NCI-H1436 (cell line): Measurements from ENCODE around the gene KCNJ16.
"Not testable (repeated sequence)": the region's sequence is repeated elsewhere in the genome, so short reads cannot be mapped to it uniquely, and the experiment has no call there.

Source experiments
- DNase-seq: peaks from one replicate; lab custom pipeline; 2025; lab: John Stamatoyannopoulos, UW

The KCNJ16 gene

GRCh38 chr17:70074956-70075355 is at the start of gene KCNJ16:
Gene KCNJ16 (plus strand): TSS chr17:70075225. CDS start chr17:70132088, 56,863 bp downstream.
- no peak for DNase-seq

- no peak for DNase-seq
Observed at GRCh38 chr17:70028397-70028796, 46.6 kb upstream of the KCNJ16 start.

- no peak for DNase-seq
Observed at GRCh38 chr17:70028978-70029767, 45.9 kb upstream of the KCNJ16 start.

- no peak for DNase-seq
Observed at GRCh38 chr17:70030371-70030770, 44.7 kb upstream of the KCNJ16 start.

GRCh38 chr17:70031341-70031740 is 43.7 kb upstream of the KCNJ16 start:
- DNase-seq: no peak

GRCh38 chr17:70033165-70033564 is 41.9 kb upstream of the KCNJ16 start:
- DNase-seq: no peak

- no peak for DNase-seq
Observed at GRCh38 chr17:70034158-70034557, 40.9 kb upstream of the KCNJ16 start.

GRCh38 chr17:70037498-70037897 is 37.5 kb upstream of the KCNJ16 start:
- no peak for DNase-seq

GRCh38 chr17:70040336-70040735 is 34.7 kb upstream of the KCNJ16 start:
- DNase-seq: no peak

GRCh38 chr17:70041061-70041460 is 34.0 kb upstream of the KCNJ16 start:
- DNase-seq: no peak

GRCh38 chr17:70041540-70041939 is 33.5 kb upstream of the KCNJ16 start:
- no peak for DNase-seq

GRCh38 chr17:70045780-70046179 is 29.2 kb upstream of the KCNJ16 start:
- DNase-seq: not testable (repeated sequence)

GRCh38 chr17:70047619-70048419 is 27.2 kb upstream of the KCNJ16 start:
- DNase-seq: no peak

- no peak for DNase-seq
Observed at GRCh38 chr17:70049801-70050591, 25.0 kb upstream of the KCNJ16 start.

- no peak for DNase-seq
Observed at GRCh38 chr17:70050931-70051330, 24.1 kb upstream of the KCNJ16 start.

GRCh38 chr17:70053241-70054234 is 21.5 kb upstream of the KCNJ16 start:
- DNase-seq: no peak

- no peak for DNase-seq
Observed at GRCh38 chr17:70055000-70055399, 20.0 kb upstream of the KCNJ16 start.

- DNase-seq: no peak
Observed at GRCh38 chr17:70059071-70059470, 16.0 kb upstream of the KCNJ16 start.

- no peak for DNase-seq
Observed at GRCh38 chr17:70059649-70060048, 15.4 kb upstream of the KCNJ16 start.

- no peak for DNase-seq
Observed at GRCh38 chr17:70060415-70060814, 14.6 kb upstream of the KCNJ16 start.

GRCh38 chr17:70067134-70067533 is 7.9 kb upstream of the KCNJ16 start:
- DNase-seq: no peak
